ENCODE measurements around the gene SLMAP. TPM values are rescaled to one million over a fixed set of nuclear protein-coding genes. Genes with fewer than 3 reads are reported as not detected.

The SLMAP gene
- total and polyA plus RNA-seq, 2 experiments from 2014 or later: 32.1 to 73.0 TPM

DNA sequence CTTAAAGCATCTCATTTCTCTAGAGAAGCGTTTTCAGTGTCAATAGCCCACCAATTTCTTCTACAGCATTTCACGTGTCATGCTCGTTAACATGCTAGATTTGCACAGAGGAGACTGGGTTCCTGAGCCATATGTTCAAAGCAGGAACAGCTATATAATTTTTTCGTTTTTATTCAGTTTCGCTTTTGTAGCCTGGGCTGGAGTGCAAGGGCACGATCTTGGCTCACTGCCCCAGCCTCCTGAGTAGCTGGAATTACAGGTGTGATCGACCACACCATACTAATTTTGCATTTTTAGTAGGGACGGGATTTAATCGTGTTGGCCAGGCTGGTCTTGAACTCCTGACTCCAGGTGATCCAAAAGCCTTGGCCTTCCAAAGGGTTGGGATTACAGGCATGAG is 6.6 kb upstream of the SLMAP start (continued):
- TF ChIP-seq, protein P1, sequence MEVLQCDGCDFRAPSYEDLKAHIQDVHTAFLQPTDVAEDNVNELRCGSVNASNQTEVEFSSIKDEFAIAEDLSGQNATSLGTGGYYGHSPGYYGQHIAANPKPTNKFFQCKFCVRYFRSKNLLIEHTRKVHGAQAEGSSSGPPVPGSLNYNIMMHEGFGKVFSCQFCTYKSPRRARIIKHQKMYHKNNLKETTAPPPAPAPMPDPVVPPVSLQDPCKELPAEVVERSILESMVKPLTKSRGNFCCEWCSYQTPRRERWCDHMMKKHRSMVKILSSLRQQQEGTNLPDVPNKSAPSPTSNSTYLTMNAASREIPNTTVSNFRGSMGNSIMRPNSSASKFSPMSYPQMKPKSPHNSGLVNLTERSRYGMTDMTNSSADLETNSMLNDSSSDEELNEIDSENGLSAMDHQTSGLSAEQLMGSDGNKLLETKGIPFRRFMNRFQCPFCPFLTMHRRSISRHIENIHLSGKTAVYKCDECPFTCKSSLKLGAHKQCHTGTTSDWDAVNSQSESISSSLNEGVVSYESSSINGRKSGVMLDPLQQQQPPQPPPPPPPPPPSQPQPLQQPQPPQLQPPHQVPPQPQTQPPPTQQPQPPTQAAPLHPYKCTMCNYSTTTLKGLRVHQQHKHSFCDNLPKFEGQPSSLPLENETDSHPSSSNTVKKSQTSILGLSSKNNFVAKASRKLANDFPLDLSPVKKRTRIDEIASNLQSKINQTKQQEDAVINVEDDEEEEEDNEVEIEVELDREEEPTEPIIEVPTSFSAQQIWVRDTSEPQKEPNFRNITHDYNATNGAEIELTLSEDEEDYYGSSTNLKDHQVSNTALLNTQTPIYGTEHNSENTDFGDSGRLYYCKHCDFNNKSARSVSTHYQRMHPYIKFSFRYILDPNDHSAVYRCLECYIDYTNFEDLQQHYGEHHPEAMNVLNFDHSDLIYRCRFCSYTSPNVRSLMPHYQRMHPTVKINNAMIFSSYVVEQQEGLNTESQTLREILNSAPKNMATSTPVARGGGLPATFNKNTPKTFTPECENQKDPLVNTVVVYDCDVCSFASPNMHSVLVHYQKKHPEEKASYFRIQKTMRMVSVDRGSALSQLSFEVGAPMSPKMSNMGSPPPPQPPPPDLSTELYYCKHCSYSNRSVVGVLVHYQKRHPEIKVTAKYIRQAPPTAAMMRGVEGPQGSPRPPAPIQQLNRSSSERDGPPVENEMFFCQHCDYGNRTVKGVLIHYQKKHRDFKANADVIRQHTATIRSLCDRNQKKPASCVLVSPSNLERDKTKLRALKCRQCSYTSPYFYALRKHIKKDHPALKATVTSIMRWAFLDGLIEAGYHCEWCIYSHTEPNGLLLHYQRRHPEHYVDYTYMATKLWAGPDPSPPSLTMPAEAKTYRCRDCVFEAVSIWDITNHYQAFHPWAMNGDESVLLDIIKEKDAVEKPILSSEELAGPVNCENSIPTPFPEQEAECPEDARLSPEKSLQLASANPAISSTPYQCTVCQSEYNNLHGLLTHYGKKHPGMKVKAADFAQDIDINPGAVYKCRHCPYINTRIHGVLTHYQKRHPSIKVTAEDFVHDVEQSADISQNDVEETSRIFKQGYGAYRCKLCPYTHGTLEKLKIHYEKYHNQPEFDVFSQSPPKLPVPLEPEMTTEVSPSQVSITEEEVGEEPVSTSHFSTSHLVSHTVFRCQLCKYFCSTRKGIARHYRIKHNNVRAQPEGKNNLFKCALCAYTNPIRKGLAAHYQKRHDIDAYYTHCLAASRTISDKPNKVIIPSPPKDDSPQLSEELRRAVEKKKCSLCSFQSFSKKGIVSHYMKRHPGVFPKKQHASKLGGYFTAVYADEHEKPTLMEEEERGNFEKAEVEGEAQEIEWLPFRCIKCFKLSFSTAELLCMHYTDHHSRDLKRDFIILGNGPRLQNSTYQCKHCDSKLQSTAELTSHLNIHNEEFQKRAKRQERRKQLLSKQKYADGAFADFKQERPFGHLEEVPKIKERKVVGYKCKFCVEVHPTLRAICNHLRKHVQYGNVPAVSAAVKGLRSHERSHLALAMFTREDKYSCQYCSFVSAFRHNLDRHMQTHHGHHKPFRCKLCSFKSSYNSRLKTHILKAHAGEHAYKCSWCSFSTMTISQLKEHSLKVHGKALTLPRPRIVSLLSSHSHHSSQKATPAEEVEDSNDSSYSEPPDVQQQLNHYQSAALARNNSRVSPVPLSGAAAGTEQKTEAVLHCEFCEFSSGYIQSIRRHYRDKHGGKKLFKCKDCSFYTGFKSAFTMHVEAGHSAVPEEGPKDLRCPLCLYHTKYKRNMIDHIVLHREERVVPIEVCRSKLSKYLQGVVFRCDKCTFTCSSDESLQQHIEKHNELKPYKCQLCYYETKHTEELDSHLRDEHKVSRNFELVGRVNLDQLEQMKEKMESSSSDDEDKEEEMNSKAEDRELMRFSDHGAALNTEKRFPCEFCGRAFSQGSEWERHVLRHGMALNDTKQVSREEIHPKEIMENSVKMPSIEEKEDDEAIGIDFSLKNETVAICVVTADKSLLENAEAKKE (CRISPR knock-in tag; IDR thresholded peaks at IDR 0.05): no peak
- TF ChIP-seq EZH2 (IDR thresholded peaks at IDR 0.05; ENCODE audit: low read depth, unreplicated experiment) (no peak), ZNF114 (CRISPR knock-in tag; IDR thresholded peaks at IDR 0.05) (no peak)
- TF ChIP-seq, protein P2, sequence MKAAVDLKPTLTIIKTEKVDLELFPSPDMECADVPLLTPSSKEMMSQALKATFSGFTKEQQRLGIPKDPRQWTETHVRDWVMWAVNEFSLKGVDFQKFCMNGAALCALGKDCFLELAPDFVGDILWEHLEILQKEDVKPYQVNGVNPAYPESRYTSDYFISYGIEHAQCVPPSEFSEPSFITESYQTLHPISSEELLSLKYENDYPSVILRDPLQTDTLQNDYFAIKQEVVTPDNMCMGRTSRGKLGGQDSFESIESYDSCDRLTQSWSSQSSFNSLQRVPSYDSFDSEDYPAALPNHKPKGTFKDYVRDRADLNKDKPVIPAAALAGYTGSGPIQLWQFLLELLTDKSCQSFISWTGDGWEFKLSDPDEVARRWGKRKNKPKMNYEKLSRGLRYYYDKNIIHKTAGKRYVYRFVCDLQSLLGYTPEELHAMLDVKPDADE (IDR thresholded peaks at IDR 0.05): no peak

DNA sequence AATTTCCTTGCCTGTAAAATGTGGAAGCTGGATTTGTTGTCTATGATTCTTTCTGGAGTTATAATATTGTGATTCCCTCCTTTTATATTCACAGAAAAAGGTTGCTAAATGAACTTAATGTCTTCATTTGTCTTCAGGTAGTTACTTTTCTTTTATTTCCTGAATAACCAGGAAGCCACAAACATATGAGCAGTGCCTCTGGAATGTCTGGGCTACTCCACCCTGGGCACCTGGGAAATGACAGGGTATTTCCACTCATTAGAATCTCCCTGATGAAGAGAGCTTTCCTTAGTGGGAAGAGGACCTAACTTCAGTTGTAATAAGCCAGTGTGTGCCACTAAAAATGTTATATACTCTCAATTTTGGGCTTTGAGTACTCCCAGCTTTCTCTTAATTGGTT is 3.8 kb upstream of the SLMAP start:
- H3F3A ChIP-seq (replicated peaks; ENCODE audit: low read depth): 0 out of 2 replicates have a peak, but pooled peaks cover 3% of the 10 kb centered on the region
- no peak overlapping the region for H3K4me2 ChIP-seq
- H3K4me3 ChIP-seq: no peak overlapping the region
- peaks cover 3% of the 10 kb centered on the region; the same call in 1 of the 3 replicates for H3K36me3 Mint-ChIP-seq (ENCODE audit: low read depth)
- H3K4me1 Mint-ChIP-seq: peaks cover 3% of the 10 kb centered on the region; the same call in 1 of the 3 replicates
- H3K27me3 ChIP-seq (ENCODE audit: insufficient read depth): no peaks in the 10 kb centered on the region
- no peaks in the 10 kb centered on the region for H3K36me3 ChIP-seq (ENCODE audit: insufficient read depth)
- peaks cover 3% of the 10 kb centered on the region for H3K27me3 Mint-ChIP-seq (ENCODE audit: insufficient read depth, low read depth, poor library complexity)
- peak overlapping the region; percentile 1; the same call in 1 of the 2 replicates for H2AFZ ChIP-seq
- H3K79me2 ChIP-seq (replicated peaks; ENCODE audit: insufficient read depth): peaks cover 5% of the 10 kb centered on the region
- no peaks in the 10 kb centered on the region for H3K4me1 ChIP-seq (ENCODE audit: insufficient read depth)
- H3K27ac ChIP-seq (ENCODE audit: low read depth): no peak overlapping the region
- H3K9me2 ChIP-seq (ENCODE audit: insufficient read depth): no peaks in the 10 kb centered on the region
- H4K20me1 ChIP-seq (replicated peaks; ENCODE audit: insufficient read depth): no peaks in the 10 kb centered on the region
- DNase-seq (ENCODE audit: low spot score): no peak
- ATAC-seq: no peak
- H3K27ac Mint-ChIP-seq: no peak overlapping the region
- H3K4me3 Mint-ChIP-seq: no peak overlapping the region
- no peaks in the 10 kb centered on the region; the same call in 2 of the 3 replicates for H3K9me3 Mint-ChIP-seq
- TF ChIP-seq EZH2phosphoT487 (IDR thresholded peaks at IDR 0.05; ENCODE audit: unreplicated experiment) (no peak), JUNB (IDR thresholded peaks at IDR 0.05; ENCODE audit: unreplicated experiment) (no peak), NANOG (IDR thresholded peaks at IDR 0.05; ENCODE audit: borderline replicate concordance) (no peak), CREB1 (CRISPR knock-in tag; IDR thresholded peaks at IDR 0.05; ENCODE audit: low read depth) (no peak), ZNF331 (CRISPR knock-in tag; IDR thresholded peaks at IDR 0.05; ENCODE audit: low read depth) (no peak), EZH2 (IDR thresholded peaks at IDR 0.05; ENCODE audit: low read depth, unreplicated experiment) (no peak), ZNF114 (CRISPR knock-in tag; IDR thresholded peaks at IDR 0.05) (no peak), STAT1 (IDR thresholded peaks at IDR 0.05; ENCODE audit: unreplicated experiment) (no peak)
- TF ChIP-seq, protein P3, sequence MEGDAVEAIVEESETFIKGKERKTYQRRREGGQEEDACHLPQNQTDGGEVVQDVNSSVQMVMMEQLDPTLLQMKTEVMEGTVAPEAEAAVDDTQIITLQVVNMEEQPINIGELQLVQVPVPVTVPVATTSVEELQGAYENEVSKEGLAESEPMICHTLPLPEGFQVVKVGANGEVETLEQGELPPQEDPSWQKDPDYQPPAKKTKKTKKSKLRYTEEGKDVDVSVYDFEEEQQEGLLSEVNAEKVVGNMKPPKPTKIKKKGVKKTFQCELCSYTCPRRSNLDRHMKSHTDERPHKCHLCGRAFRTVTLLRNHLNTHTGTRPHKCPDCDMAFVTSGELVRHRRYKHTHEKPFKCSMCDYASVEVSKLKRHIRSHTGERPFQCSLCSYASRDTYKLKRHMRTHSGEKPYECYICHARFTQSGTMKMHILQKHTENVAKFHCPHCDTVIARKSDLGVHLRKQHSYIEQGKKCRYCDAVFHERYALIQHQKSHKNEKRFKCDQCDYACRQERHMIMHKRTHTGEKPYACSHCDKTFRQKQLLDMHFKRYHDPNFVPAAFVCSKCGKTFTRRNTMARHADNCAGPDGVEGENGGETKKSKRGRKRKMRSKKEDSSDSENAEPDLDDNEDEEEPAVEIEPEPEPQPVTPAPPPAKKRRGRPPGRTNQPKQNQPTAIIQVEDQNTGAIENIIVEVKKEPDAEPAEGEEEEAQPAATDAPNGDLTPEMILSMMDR (conservative IDR thresholded peaks at IDR 0.05; ENCODE audit: low read depth in 2 of 2): no peak
- TF ChIP-seq, protein P4, sequence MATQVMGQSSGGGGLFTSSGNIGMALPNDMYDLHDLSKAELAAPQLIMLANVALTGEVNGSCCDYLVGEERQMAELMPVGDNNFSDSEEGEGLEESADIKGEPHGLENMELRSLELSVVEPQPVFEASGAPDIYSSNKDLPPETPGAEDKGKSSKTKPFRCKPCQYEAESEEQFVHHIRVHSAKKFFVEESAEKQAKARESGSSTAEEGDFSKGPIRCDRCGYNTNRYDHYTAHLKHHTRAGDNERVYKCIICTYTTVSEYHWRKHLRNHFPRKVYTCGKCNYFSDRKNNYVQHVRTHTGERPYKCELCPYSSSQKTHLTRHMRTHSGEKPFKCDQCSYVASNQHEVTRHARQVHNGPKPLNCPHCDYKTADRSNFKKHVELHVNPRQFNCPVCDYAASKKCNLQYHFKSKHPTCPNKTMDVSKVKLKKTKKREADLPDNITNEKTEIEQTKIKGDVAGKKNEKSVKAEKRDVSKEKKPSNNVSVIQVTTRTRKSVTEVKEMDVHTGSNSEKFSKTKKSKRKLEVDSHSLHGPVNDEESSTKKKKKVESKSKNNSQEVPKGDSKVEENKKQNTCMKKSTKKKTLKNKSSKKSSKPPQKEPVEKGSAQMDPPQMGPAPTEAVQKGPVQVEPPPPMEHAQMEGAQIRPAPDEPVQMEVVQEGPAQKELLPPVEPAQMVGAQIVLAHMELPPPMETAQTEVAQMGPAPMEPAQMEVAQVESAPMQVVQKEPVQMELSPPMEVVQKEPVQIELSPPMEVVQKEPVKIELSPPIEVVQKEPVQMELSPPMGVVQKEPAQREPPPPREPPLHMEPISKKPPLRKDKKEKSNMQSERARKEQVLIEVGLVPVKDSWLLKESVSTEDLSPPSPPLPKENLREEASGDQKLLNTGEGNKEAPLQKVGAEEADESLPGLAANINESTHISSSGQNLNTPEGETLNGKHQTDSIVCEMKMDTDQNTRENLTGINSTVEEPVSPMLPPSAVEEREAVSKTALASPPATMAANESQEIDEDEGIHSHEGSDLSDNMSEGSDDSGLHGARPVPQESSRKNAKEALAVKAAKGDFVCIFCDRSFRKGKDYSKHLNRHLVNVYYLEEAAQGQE (IDR thresholded peaks at IDR 0.05; ENCODE audit: unreplicated experiment): no peak
